SH-SY5Y (cell line): ENCODE data around the gene LECT2.

Source experiments
- GATA2 ChIP-seq: IDR thresholded peaks from 2 replicates; pipeline ENCODE4 v1.6.1; 2011; ENCODE audit warnings: mild to moderate bottlenecking, low read depth, low read length
- GATA3 ChIP-seq: IDR thresholded peaks from 2 replicates; pipeline ENCODE4 v1.6.1; 2011; ENCODE audit warnings: low read depth, mild to moderate bottlenecking, low read length, moderate library complexity

DNA sequence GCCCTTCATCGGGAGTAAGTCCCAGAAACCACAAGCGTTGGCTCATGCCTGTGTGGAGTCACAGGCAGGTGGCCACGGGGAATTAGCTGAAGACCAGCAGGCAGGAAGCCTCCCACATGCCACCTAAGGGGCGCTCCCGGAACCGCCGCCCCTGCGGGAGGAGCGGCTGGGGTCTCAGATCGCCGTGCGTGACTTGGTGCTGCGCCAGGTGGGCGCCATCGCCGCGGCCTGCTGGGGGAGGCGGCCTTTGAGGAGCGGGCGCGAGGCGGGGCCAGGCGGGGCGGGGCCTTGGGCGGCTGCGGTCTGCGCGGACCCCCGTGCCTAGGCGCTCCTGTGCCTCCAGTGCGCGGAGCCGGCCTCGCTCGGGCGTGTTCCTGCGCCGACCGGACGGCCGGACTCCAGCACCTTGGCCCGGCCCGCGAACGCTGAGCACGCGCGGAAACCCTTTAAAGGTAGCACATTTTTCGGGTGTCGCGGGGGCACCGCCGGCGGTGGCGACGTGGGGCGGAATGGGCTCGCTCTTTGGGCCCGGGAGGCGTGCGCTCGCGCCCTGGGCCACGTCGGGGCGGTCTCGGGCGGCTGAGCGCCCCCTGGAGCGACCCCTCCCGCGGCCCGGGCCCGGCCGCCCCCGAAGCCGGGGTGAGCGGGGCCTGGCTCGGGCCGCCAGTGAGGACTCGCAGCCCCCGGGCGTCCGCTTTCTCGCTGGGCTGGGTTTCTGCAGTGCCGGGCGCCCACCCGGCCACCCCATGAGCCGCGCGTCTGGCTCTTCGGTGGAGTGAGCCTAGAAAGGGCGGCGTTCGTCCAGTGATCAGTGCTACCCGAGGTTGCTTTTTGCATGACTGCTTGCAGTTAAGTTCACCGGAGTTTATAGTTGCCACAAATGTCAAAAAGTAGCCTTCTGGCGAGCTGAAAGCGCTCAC lies 24.5 kb downstream of the LECT2 start:
- no peak for TF ChIP-seq GATA2
- no peak for TF ChIP-seq GATA3
